ENCODE results near the gene ECE2. TPM values are rescaled to one million over a fixed set of nuclear protein-coding genes. Genes with fewer than 3 reads are reported as not detected.

ECE2 gene
- total and polyA plus RNA-seq, 2 experiments from 2014 or later: not detected

- no peaks in the 10 kb centered on the region for H3K9me2 ChIP-seq (replicated peaks; ENCODE audit: insufficient read depth)
- H3K4me2 ChIP-seq: no peak overlapping the region
- no peaks in the 10 kb centered on the region for H3K4me1 ChIP-seq (ENCODE audit: insufficient read depth)
- no peak overlapping the region for H2AFZ ChIP-seq
- no peak overlapping the region for H3K27ac ChIP-seq
- H3K79me2 ChIP-seq: no peaks in the 10 kb centered on the region
- WGBS (ENCODE audit: low lambda C conversion rate, missing lambda C conversion rate): 89% methylated on average over 6 of the region's 7 CpGs
- no peak overlapping the region for H3K4me3 ChIP-seq
- H3K36me3 ChIP-seq (replicated peaks; ENCODE audit: insufficient read depth, low read depth): no peaks in the 10 kb centered on the region
- TF ChIP-seq EZH2phosphoT487 (IDR thresholded peaks at IDR 0.05; ENCODE audit: low read depth, severe bottlenecking, unreplicated experiment) (no peak), CTCF (IDR thresholded peaks at IDR 0.05; ENCODE audit: poor library complexity) (no peak), EZH2 (IDR thresholded peaks at IDR 0.05; ENCODE audit: borderline replicate concordance) (no peak)
- peaks cover 8% of the 10 kb centered on the region for H3K27me3 ChIP-seq
- H3K9me3 ChIP-seq (ENCODE audit: low read depth): no peaks in the 10 kb centered on the region
- no peak for DNase-seq (ENCODE audit: low spot score)
- H4K20me1 ChIP-seq (ENCODE audit: insufficient read depth, poor library complexity, severe bottlenecking): no peaks in the 10 kb centered on the region
Observed at GRCh38 chr3:184237211-184237610, 38.6 kb upstream of the ECE2 start.

- Histone ChIP-seq H4K20me1 (ENCODE audit: insufficient read depth, poor library complexity, severe bottlenecking) (no peaks in the 10 kb centered on the region), H2AFZ (no peak overlapping the region), H3K4me1 (ENCODE audit: insufficient read depth) (no peaks in the 10 kb centered on the region), H3K79me2 (no peaks in the 10 kb centered on the region), H3K4me2 (no peak overlapping the region), H3K36me3 (replicated peaks; ENCODE audit: insufficient read depth, low read depth) (no peaks in the 10 kb centered on the region), H3K9me3 (ENCODE audit: low read depth) (no peaks in the 10 kb centered on the region), H3K4me3 (no peak overlapping the region), H3K27ac (no peak overlapping the region), H3K27me3 (peaks cover 3% of the 10 kb centered on the region), H3K9me2 (replicated peaks; ENCODE audit: insufficient read depth) (no peaks in the 10 kb centered on the region)
- 63% methylated on average over 1 of the region's 1 CpG for WGBS (ENCODE audit: low lambda C conversion rate, missing lambda C conversion rate)
- TF ChIP-seq EZH2 (IDR thresholded peaks at IDR 0.05; ENCODE audit: borderline replicate concordance) (no peak), CTCF (IDR thresholded peaks at IDR 0.05; ENCODE audit: poor library complexity) (no peak), EZH2phosphoT487 (IDR thresholded peaks at IDR 0.05; ENCODE audit: low read depth, severe bottlenecking, unreplicated experiment) (no peak)
- DNase-seq (ENCODE audit: low spot score): no peak
Observed at GRCh38 chr3:184237807-184238206, 38.0 kb upstream of the ECE2 start.

- no peak overlapping the region for H3K27ac ChIP-seq
- WGBS (ENCODE audit: low lambda C conversion rate, missing lambda C conversion rate): 86% methylated on average over 13 of the region's 13 CpGs
- DNase-seq (ENCODE audit: low spot score): no peak
- no peaks in the 10 kb centered on the region for H3K4me1 ChIP-seq (ENCODE audit: insufficient read depth)
- no peak for TF ChIP-seq EZH2phosphoT487 (IDR thresholded peaks at IDR 0.05; ENCODE audit: low read depth, severe bottlenecking, unreplicated experiment)
- TF ChIP-seq EZH2 (IDR thresholded peaks at IDR 0.05; ENCODE audit: borderline replicate concordance): no peak
- no peak for TF ChIP-seq CTCF (IDR thresholded peaks at IDR 0.05; ENCODE audit: poor library complexity)
- no peaks in the 10 kb centered on the region for H3K36me3 ChIP-seq (replicated peaks; ENCODE audit: insufficient read depth, low read depth)
- H2AFZ ChIP-seq: no peak overlapping the region
- no peaks in the 10 kb centered on the region for H3K79me2 ChIP-seq
- H4K20me1 ChIP-seq (ENCODE audit: insufficient read depth, poor library complexity, severe bottlenecking): no peaks in the 10 kb centered on the region
- no peaks in the 10 kb centered on the region for H3K9me2 ChIP-seq (replicated peaks; ENCODE audit: insufficient read depth)
- no peak overlapping the region for H3K4me3 ChIP-seq
- H3K27me3 ChIP-seq: no peaks in the 10 kb centered on the region
- H3K4me2 ChIP-seq: no peak overlapping the region
- no peaks in the 10 kb centered on the region for H3K9me3 ChIP-seq (ENCODE audit: low read depth)
Observed at GRCh38 chr3:184238246-184238818, 37.5 kb upstream of the ECE2 start.

Data from hepatocyte (in vitro differentiated cells).